ENCODE results near the gene ZNF48. TPM values are rescaled to one million over a fixed set of nuclear protein-coding genes. Genes with fewer than 3 reads are reported as not detected.

Gene ZNF48
- total RNA-seq, 1 donor from 2014 or later = 5.0 TPM

- TF ChIP-seq CTCF (IDR thresholded peaks at IDR 0.05; ENCODE audit: borderline replicate concordance) = no peak
- no peaks in the 10 kb centered on the region for H3K27me3 ChIP-seq (ENCODE audit: low read depth)
- intact Hi-C loops (cut with micrococcal nuclease) = no loop called here
- H3K27ac ChIP-seq (replicated peaks) = no peak overlapping the region
- no peak overlapping the region for H3K4me3 ChIP-seq
- H3K9me3 ChIP-seq (replicated peaks) = no peaks in the 10 kb centered on the region
- H3K4me1 ChIP-seq = peaks cover 25% of the 10 kb centered on the region
- peaks cover 62% of the 10 kb centered on the region for H3K36me3 ChIP-seq
- DNase-seq = no peak
Measured at GRCh38 chr16:30361180-30361579, 34.0 kb upstream of the ZNF48 start.

GRCh38 chr16:30365200-30365599 is 30.0 kb upstream of the ZNF48 start:
- H3K4me1 ChIP-seq = peaks cover 55% of the 10 kb centered on the region
- TF ChIP-seq CTCF (IDR thresholded peaks at IDR 0.05; ENCODE audit: borderline replicate concordance) = no peak

GRCh38 chr16:30366511-30366910 is 28.7 kb upstream of the ZNF48 start:
- no peak overlapping the region for H3K4me3 ChIP-seq
- no peaks in the 10 kb centered on the region for H3K27me3 ChIP-seq (ENCODE audit: low read depth)
- peaks cover 60% of the 10 kb centered on the region for H3K4me1 ChIP-seq
- no peak for DNase-seq
- no peaks in the 10 kb centered on the region for H3K9me3 ChIP-seq (replicated peaks)
- H3K27ac ChIP-seq (replicated peaks) = no peak overlapping the region
- TF ChIP-seq CTCF (IDR thresholded peaks at IDR 0.05; ENCODE audit: borderline replicate concordance) = no peak
- intact Hi-C loops (cut with micrococcal nuclease) = no loop called here
- H3K36me3 ChIP-seq = peaks cover 39% of the 10 kb centered on the region

More at GRCh38 chr16:30365200-30365599, 30.0 kb upstream of the ZNF48 start:
- H3K27ac ChIP-seq (replicated peaks) = peak overlapping the region; percentile 16
- no peaks in the 10 kb centered on the region for H3K9me3 ChIP-seq (replicated peaks)
- H3K36me3 ChIP-seq = peaks cover 39% of the 10 kb centered on the region
- no peak overlapping the region for H3K4me3 ChIP-seq
- no peaks in the 10 kb centered on the region for H3K27me3 ChIP-seq (ENCODE audit: low read depth)
- DNase-seq = no peak
- intact Hi-C loops (cut with micrococcal nuclease) = no loop called here

GRCh38 chr16:30367349-30368009 is 27.7 kb upstream of the ZNF48 start:
- TF ChIP-seq CTCF (IDR thresholded peaks at IDR 0.05; ENCODE audit: borderline replicate concordance) = no peak
- H3K36me3 ChIP-seq = peaks cover 34% of the 10 kb centered on the region
- H3K27ac ChIP-seq (replicated peaks) = peak overlapping the region; percentile 92
- no peak for DNase-seq
- H3K9me3 ChIP-seq (replicated peaks) = no peaks in the 10 kb centered on the region
- peak overlapping the region; percentile 92 for H3K4me3 ChIP-seq
- intact Hi-C loops (cut with micrococcal nuclease) = no loop called here
- H3K4me1 ChIP-seq = peaks cover 69% of the 10 kb centered on the region
- no peaks in the 10 kb centered on the region for H3K27me3 ChIP-seq (ENCODE audit: low read depth)

- no peak for TF ChIP-seq CTCF (IDR thresholded peaks at IDR 0.05; ENCODE audit: borderline replicate concordance)
- no peaks in the 10 kb centered on the region for H3K27me3 ChIP-seq (ENCODE audit: low read depth)
- peaks cover 26% of the 10 kb centered on the region for H3K36me3 ChIP-seq
- DNase-seq = no peak
- peak overlapping the region; percentile 92 for H3K27ac ChIP-seq (replicated peaks)
- H3K9me3 ChIP-seq (replicated peaks) = no peaks in the 10 kb centered on the region
- H3K4me1 ChIP-seq = peaks cover 69% of the 10 kb centered on the region
- intact Hi-C loops (cut with micrococcal nuclease) = no loop called here
- H3K4me3 ChIP-seq = peak overlapping the region; percentile 92
Measured at GRCh38 chr16:30368122-30368791, 27.0 kb upstream of the ZNF48 start.

All from left ventricle myocardium inferior (tissue), 1 donor.